NCI-H2227 treated with DMSO at 0.1 percent for 48 hours (cell line): ENCODE results near the gene CACNA1C.

ENCODE experiments used
- DNase-seq: peaks from one replicate; lab custom pipeline; 2025; lab: John Stamatoyannopoulos, UW

The CACNA1C gene

GRCh38 chr12:2457933-2458414, 405.2 kb downstream of the CACNA1C start:
- DNase-seq: no peak

DNA sequence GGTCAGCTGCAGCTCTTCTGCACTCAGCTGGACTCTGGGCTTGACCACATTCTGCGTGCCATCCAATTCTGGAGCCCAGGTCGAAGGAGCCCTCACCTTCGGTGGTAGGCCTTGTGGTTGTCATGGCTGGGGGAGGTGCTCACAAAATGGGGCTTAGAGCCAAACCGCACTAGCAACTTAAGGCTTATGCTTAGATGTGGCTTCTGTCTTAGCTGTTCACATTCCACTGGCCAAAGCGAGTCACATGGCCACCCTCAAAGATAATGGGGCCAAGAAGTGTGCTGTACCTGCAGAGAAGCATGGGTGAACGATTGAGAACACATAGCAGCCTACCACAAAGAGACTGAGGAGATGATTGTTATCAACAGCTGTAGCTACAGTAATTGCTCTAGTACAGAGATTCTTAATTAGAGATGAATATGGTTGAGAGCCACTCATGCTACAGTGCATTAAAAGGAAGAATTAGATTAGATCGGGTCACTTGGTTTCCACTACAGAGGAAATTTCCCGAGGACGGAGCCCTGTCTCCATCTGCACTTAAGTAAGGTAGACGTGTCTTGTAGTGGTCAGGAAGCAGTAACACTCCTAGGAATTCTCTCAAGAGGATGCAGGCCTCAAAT, 407.4 kb downstream of the CACNA1C start:
- DNase-seq: no peak

DNA sequence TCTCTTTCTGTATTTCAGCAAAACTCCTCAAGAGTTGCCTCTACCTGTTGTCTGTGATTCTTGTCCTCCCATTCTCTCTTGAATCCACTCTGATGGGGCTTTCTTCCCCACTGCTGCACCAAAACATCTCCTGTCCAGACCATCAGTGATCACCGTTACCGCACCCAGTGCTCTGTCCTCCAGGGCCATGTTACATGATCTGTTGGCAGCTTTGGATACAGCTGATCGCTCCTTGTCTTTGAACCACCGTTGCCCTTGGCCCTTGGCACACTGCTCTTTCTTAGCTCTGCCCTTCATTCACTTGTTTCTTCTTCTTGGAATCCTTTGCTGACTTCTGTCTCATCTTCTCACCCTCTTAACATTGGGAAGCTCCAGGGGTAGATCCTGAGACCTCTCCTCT, 408.3 kb downstream of the CACNA1C start:
- no peak for DNase-seq

- no peak for DNase-seq
These were observed 408.9 kb downstream of the CACNA1C start for GRCh38 chr12:2461645-2462044.

DNA sequence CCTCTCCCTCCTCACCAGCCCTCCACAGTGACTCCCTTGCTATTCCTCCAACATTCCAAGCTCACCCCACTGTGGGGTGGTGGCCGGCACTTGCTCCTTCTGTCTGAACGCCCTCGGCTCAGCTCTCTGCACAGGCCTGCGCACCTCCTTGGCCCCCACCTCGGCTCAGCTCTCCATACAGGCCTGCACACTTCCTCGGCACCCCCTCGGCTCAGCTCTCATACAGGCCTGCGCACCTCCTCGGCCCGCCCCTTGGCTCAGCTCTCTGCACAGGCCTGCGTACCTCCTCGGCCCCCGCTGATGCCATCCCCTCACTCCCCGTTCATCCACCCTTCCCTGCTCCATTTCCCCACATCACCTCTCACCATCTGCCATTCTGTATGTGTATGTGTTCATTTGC, 409.3 kb downstream of the CACNA1C start:
- DNase-seq: no peak

DNA sequence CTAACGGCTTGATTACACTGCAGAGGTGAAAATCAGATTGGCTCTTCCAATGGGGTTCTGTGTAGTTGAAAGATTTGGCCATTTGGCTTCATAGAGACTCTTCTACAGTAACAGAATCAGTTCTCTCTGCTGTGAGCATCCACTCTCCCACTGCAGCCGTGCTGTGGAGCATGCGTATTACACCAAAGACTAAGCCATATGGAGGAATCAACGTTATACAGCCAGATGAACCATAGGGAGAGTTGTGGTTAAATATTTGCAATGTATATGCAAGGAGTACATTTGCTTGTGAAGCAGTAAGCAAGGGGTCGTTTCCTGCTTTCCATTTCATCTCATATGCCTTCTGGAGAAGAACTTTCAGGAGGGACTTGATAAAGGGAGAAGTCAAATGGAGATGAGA, 410.9 kb downstream of the CACNA1C start:
- no peak for DNase-seq

DNA sequence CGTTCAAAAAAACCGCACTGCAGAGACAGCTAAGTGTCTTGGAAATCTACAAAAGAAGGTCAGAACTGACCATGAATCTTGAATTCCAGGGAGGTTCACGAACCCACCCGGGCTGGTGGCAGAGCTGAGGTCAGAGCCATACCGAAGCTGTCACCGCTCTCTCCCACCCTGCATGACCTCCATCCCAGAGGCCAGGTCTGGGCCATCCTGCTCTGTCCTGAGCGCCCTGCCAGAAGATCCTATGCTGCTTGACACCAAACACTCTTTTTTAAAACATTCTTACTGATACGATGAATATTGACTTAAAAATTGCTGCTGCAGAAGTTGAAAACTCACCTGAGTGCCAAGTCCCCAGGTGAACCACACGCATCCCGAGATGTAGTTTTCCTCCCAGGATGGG, 412.9 kb downstream of the CACNA1C start:
- no peak for DNase-seq

- DNase-seq: no peak
These were observed 413.4 kb downstream of the CACNA1C start for GRCh38 chr12:2466211-2466610.

DNA sequence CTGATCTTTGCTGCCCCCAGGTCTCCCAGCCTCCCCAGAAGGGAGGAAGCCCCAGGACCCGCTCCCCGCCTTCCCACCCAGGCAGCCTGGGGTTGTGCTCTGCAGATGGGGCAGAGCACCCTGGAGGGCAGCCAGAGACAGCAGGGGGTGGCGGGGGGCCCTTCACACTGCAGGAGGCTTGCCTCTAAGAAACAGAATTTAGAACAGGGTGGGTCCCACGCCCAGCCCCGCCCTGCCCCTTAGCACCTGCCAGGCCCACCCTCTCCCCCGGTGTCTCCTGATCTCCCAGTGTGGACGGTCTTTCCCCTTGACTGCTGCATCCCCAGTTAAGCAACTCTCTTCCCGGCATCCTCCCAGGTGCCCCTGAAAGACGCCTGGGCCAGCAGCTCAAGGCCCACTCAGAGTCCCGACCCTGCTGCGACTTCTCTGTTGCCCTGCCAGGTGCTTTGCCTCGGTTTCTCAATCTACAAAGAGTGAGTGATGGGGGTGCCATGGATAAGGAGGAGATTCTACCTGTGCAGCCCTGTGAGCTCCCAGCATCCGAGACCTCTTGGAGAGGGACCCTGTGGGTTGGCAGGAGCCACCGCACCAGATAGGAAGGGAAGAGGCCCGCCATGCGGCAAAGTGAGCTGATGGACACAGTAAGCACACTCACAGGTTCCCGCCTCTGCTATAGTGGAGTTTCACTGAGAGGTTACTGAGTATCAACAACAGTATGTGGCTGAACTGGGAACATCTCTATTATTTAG, 414.8 kb downstream of the CACNA1C start:
- DNase-seq: no peak

GRCh38 chr12:2475984-2476383, 423.2 kb downstream of the CACNA1C start:
- no peak for DNase-seq

- DNase-seq: no peak
These were observed 424.4 kb downstream of the CACNA1C start for GRCh38 chr12:2477009-2477766.

DNA sequence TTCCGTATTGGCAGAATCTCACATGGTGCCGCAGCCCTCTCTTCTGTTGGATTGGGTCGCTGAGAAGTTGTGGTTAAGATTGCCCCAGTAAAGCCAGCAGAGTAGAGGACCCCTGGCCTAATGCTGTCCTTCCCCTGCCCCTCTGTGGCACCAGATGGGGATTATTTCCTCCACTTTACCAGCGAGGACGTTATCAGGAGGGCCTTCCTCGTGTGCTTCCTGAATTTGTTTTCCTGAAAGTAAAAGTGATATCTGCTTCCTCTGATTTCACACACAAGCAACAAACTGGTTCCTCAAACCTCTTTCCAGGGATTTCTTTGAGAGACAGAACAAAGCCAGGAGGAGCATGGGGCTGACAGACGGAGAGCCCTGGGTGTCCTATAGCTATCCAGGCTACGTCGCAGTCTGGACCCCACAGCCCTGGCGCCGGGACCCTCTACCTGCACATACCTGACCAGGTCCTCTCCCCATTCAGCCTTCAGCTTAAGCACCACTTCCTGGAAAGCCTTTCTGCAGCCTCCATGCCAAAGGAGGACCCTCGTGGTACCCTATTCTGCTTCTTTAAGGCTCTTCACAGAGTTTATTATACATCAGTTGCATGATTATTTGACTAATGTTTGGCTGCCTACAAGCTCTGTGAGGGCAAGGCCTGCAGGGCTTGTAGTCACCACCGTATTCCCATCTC, 427.2 kb downstream of the CACNA1C start:
- no peak for DNase-seq

- DNase-seq: no peak
These were observed 428.6 kb downstream of the CACNA1C start for GRCh38 chr12:2481346-2481745.

DNA sequence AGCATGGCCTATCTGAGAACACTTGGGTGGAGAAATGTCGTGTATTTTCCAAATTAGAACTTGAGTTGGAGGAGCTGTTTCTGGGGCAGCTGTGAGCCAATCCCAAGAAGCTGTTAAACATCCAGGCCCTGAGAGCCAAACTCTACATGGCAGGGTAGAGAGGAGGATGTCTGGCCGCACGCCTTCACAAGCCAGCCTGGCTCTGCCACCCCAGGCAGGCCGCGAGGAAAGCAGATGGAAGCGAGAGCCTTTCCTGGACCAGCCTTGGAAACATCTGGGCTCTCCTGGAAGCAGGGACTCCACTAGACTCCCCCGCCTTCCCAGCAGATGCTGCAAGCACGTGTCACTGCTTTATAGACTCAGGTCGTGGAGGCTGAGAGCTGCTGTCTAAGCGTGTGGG, 429.2 kb downstream of the CACNA1C start:
- no peak for DNase-seq

GRCh38 chr12:2482938-2483660, 430.3 kb downstream of the CACNA1C start:
- DNase-seq: no peak

GRCh38 chr12:2483713-2484112, 430.9 kb downstream of the CACNA1C start:
- DNase-seq: no peak

DNA sequence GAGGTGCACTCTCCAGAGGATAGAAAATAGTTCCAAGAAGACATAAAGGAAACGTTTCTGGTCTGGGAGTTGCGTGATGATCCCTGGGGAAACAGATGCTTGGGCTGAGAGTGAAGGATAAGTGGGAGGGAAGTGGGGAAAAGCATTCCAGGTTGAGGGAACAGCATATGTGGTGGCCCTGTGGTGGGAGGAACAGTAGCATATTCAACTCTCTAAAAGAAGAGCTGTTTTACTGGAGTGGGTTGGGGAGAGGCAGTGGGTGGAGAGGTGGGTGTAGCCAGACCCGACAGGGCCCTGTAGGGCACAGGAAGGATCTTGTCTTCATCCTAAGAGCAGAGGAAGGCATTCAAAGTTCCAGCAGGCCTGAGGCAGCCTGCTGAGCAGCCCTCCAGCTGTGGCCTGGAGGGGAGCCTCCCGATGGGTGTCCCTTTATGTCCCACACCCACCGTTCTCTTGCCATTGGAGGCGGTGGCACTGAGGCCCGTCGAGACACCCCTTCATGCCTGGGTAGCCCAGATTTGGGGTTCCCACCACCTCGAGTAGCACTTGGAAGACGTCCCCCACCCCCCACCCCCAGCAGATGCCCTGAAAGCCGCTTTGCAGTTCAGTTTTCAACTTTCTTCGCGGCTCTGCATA, 431.5 kb downstream of the CACNA1C start:
- no peak for DNase-seq

GRCh38 chr12:2485681-2486080, 432.9 kb downstream of the CACNA1C start:
- DNase-seq: no peak

DNA sequence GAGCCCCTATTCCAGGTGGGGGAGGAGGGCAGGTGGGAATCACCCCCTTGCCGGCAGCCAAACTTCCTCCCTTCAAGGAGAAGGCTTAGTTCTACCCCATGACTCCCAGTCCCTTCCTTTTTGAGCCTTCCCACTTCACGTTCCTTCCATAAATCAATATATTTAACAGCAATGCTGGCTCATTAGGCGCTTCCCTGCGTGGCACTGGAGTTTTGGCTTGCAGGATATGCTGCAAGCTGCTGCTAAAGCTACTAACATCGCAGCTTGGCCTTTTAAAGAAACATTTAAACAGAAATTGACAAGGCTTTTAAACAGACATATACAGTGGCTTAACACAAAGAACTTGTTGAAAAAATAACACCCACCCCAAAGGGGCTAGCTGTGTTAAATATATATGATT, 434.0 kb downstream of the CACNA1C start:
- no peak for DNase-seq

GRCh38 chr12:2487278-2487677, 434.5 kb downstream of the CACNA1C start:
- no peak for DNase-seq

- DNase-seq: no peak
These were observed 435.3 kb downstream of the CACNA1C start for GRCh38 chr12:2488131-2488530.
